ENCODE results near the gene MAVS.

MAVS gene

DNA sequence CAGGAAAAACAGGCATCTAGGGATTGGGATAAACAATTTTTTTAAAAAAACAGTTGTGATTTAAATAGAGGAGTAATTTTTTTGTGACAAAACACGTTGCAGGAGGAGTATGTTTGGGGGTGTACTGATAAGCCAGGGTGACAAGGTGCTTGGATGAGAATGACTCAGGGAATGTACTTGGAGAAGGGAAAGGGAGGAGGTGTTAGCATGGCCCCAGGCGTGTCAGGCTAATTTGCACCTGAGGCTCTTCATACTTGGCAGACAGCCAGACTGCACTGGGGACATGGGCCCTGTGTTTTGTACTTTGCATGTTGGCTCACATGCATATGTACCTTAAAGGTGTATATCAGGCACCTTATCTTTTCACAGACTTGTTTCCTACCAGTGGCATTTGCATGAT is 65.3 kb downstream of the MAVS start:
- Histone ChIP-seq H3K4me1 (ENCODE audit: control insufficient read depth, low read length) (peaks cover 3% of the 10 kb centered on the region; the same call in 1 of the 2 replicates), H3K27me3 (ENCODE audit: control insufficient read depth, low read length) (no peaks in the 10 kb centered on the region), H4K20me1 (ENCODE audit: control insufficient read depth, insufficient read depth, low read depth, low read length) (peaks cover 31% of the 10 kb centered on the region; the same call in 1 of the 2 replicates), H3K4me2 (ENCODE audit: low read length) (no peak overlapping the region), H3F3A (ENCODE audit: control insufficient read depth, insufficient read depth) (no peaks in the 10 kb centered on the region; the same call in 1 of the 2 replicates), H3K79me2 (ENCODE audit: control insufficient read depth, low read length) (peaks cover 94% of the 10 kb centered on the region), H3K27ac (ENCODE audit: low read depth, low read length) (no peak overlapping the region), H3K4me3 (ENCODE audit: low read length) (no peak overlapping the region), H3K36me3 (ENCODE audit: control insufficient read depth, low read length) (peaks cover 93% of the 10 kb centered on the region), H3K9me2 (replicated peaks; ENCODE audit: control insufficient read depth, low read length) (no peaks in the 10 kb centered on the region), H3K9me3 (ENCODE audit: control insufficient read depth, insufficient read depth, low read length) (no peaks in the 10 kb centered on the region)
- TF ChIP-seq, protein P1, sequence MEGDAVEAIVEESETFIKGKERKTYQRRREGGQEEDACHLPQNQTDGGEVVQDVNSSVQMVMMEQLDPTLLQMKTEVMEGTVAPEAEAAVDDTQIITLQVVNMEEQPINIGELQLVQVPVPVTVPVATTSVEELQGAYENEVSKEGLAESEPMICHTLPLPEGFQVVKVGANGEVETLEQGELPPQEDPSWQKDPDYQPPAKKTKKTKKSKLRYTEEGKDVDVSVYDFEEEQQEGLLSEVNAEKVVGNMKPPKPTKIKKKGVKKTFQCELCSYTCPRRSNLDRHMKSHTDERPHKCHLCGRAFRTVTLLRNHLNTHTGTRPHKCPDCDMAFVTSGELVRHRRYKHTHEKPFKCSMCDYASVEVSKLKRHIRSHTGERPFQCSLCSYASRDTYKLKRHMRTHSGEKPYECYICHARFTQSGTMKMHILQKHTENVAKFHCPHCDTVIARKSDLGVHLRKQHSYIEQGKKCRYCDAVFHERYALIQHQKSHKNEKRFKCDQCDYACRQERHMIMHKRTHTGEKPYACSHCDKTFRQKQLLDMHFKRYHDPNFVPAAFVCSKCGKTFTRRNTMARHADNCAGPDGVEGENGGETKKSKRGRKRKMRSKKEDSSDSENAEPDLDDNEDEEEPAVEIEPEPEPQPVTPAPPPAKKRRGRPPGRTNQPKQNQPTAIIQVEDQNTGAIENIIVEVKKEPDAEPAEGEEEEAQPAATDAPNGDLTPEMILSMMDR (IDR thresholded peaks at IDR 0.05; ENCODE audit: low read depth, low read length, poor library complexity, severe bottlenecking), result no peak
- TF ChIP-seq EZH2phosphoT487 (IDR thresholded peaks at IDR 0.05; ENCODE audit: borderline replicate concordance, low read length), result no peak

DNA sequence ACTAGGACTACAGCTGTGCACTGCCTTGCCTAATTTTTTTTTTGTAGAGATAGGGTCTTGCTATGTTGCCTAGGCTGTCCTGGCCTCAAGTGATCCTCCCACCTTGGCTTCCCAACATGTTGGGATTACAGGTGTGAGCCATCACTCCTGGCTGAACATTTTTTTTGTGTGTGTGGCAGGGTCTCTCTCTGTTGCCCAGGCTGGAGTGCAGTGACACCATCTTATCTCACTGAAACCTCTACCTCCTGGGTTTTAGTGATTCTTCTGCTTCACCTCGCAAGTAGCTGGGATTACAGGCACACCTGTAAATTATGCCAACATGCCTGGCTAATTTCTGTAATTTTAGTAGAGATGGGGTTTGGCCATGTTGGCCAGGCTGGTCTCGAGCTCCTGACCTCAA is 67.8 kb downstream of the MAVS start:
- Histone ChIP-seq H4K20me1 (ENCODE audit: control insufficient read depth, insufficient read depth, low read depth, low read length) (peaks cover 22% of the 10 kb centered on the region; the same call in 1 of the 2 replicates), H3K27ac (ENCODE audit: low read depth, low read length) (no peak overlapping the region), H3K36me3 (ENCODE audit: control insufficient read depth, low read length) (peaks cover 91% of the 10 kb centered on the region), H3K79me2 (ENCODE audit: control insufficient read depth, low read length) (peaks cover 92% of the 10 kb centered on the region), H3K4me2 (ENCODE audit: low read length) (no peak overlapping the region), H3K4me3 (ENCODE audit: low read length) (no peak overlapping the region), H3F3A (ENCODE audit: control insufficient read depth, insufficient read depth) (no peaks in the 10 kb centered on the region; the same call in 1 of the 2 replicates), H3K27me3 (ENCODE audit: control insufficient read depth, low read length) (no peaks in the 10 kb centered on the region), H3K4me1 (ENCODE audit: control insufficient read depth, low read length) (peaks cover 3% of the 10 kb centered on the region; the same call in 1 of the 2 replicates), H3K9me3 (ENCODE audit: control insufficient read depth, insufficient read depth, low read length) (no peaks in the 10 kb centered on the region), H3K9me2 (replicated peaks; ENCODE audit: control insufficient read depth, low read length) (no peaks in the 10 kb centered on the region)
- TF ChIP-seq EZH2phosphoT487 (IDR thresholded peaks at IDR 0.05; ENCODE audit: borderline replicate concordance, low read length), result no peak
- TF ChIP-seq, protein P1 (IDR thresholded peaks at IDR 0.05; ENCODE audit: low read depth, low read length, poor library complexity, severe bottlenecking), result no peak

DNA sequence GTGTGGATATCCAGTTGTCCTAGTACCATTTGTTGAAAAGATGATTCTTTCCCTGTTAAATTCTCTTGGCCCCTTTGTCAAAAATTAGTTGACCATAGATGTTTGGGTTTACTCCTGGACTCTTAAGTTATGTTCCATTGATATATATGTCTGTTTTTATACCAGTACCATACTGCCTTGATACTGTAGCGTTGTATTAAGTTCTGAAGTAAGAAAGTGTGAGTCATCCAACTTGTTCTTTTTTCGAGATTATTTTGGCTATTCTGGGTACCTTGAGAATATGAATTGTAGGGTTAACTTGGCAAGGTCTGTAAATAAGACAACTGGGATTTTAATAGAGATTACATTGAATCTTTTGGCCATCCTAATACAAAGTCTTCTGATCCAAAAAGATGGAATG is 69.1 kb downstream of the MAVS start:
- H3K4me1 ChIP-seq (ENCODE audit: control insufficient read depth, low read length), result peaks cover 3% of the 10 kb centered on the region; the same call in 1 of the 2 replicates
- peaks cover 17% of the 10 kb centered on the region; the same call in 1 of the 2 replicates for H4K20me1 ChIP-seq (ENCODE audit: control insufficient read depth, insufficient read depth, low read depth, low read length)
- peaks cover 84% of the 10 kb centered on the region for H3K79me2 ChIP-seq (ENCODE audit: control insufficient read depth, low read length)
- no peak overlapping the region for H3K4me3 ChIP-seq (ENCODE audit: low read length)
- no peaks in the 10 kb centered on the region for H3K9me3 ChIP-seq (ENCODE audit: control insufficient read depth, insufficient read depth, low read length)
- no peak overlapping the region for H3K27ac ChIP-seq (ENCODE audit: low read depth, low read length)
- H3K9me2 ChIP-seq (replicated peaks; ENCODE audit: control insufficient read depth, low read length), result no peaks in the 10 kb centered on the region
- H3F3A ChIP-seq (ENCODE audit: control insufficient read depth, insufficient read depth), result no peaks in the 10 kb centered on the region; the same call in 1 of the 2 replicates
- TF ChIP-seq EZH2phosphoT487 (IDR thresholded peaks at IDR 0.05; ENCODE audit: borderline replicate concordance, low read length), result no peak
- TF ChIP-seq, protein P1 (IDR thresholded peaks at IDR 0.05; ENCODE audit: low read depth, low read length, poor library complexity, severe bottlenecking), result no peak
- H3K36me3 ChIP-seq (ENCODE audit: control insufficient read depth, low read length), result peaks cover 90% of the 10 kb centered on the region
- no peaks in the 10 kb centered on the region for H3K27me3 ChIP-seq (ENCODE audit: control insufficient read depth, low read length)
- H3K4me2 ChIP-seq (ENCODE audit: low read length), result no peak overlapping the region
